Endothelial cell of umbilical vein (primary cell): ENCODE data around the gene B4GALT6. TPM values are rescaled to one million over a fixed set of nuclear protein-coding genes. Genes with fewer than 3 reads are reported as not detected.

ENCODE experiments used
- BruUV-seq: library from RNA; stranded (reverse); fragments of 400-500 nt; replicated peaks from 2 replicates; lab custom pipeline; 2021; lab: Mats Ljungman, UMichigan
- CTCF ChIA-PET: fragments of 300-600, 350-600 bp; sonication (Branson Sonifier 250); formaldehyde crosslinking; loops from one replicate; lab custom pipeline; 2021; ENCODE audit warnings: antibody characterized with exemption, inconsistent platforms; lab: Charles Lee
- POLR2A ChIA-PET: fragments of 300-600, 350-600 bp; sonication (Branson Sonifier 250); formaldehyde crosslinking; loops from one replicate; lab custom pipeline; 2021; ENCODE audit warnings: antibody characterized with exemption, inconsistent platforms; lab: Charles Lee
- DNase-seq: peaks from one replicate; pipeline ENCODE4 v3.0.0-alpha.2; 2011; ENCODE audit warnings: low read depth, low spot score
- FAIRE-seq: peaks from 2 replicates; lab custom pipeline; 2011; peaks lifted over from hg19 to GRCh38; lab: Jason Lieb, UNC
- H2AFZ ChIP-seq: 2 replicates; pipeline ENCODE4 v1.6.0; 2012; ENCODE audit warnings: low read depth, low read length, control low read depth, inconsistent platforms
- H3K27ac ChIP-seq: 2 replicates; pipeline ENCODE4 v1.5.1; 2011; ENCODE audit warnings: low read depth, mild to moderate bottlenecking, control low read depth, low read length, moderate library complexity; ENCODE audit not compliant: insufficient read depth
- H3K27me3 ChIP-seq, 2 experiments: 2 replicates each; pipeline versions ENCODE4 v1.6.0 to v1.6.1; 2011; ENCODE audit warnings: low read length in 2 of 2, mixed read lengths in 1 of 2; ENCODE audit not compliant: control insufficient read depth in 2 of 2, insufficient read depth in 2 of 2
- H3K36me3 ChIP-seq, 2 experiments: 2 replicates in 1 of 2; 3 replicates in 1 of 2; pipeline ENCODE4 v1.5.1; 2011; ENCODE audit warnings: low read length in 2 of 2, mild to moderate bottlenecking in 1 of 2, moderate library complexity in 1 of 2; ENCODE audit not compliant: control insufficient read depth in 2 of 2, insufficient read depth in 2 of 2; ENCODE audit errors: extremely low read depth in 1 of 2
- H3K4me1 ChIP-seq: 3 replicates; pipeline ENCODE4 v1.5.1; 2011; ENCODE audit warnings: mild to moderate bottlenecking, low read length; ENCODE audit not compliant: control insufficient read depth, insufficient read depth; ENCODE audit errors: extremely low read depth
- H3K4me2 ChIP-seq: 2 replicates; pipeline ENCODE4 v1.6.1; 2011; ENCODE audit warnings: low read length, control low read depth, mixed read lengths; ENCODE audit not compliant: insufficient read depth
- H3K4me3 ChIP-seq, 3 experiments: fragments of 200-600 bp in 1 of 3; sonication (generic), shearing (Covaris generic) in 1 of 3; replicated peaks in 1 of 3; 2 replicates each; pipeline ENCODE4 v1.5.1; 2011 to 2016; ENCODE audit warnings: control low read depth in 3 of 3, low read length in 3 of 3, mild to moderate bottlenecking in 2 of 3, inconsistent platforms in 1 of 3, low read depth in 1 of 3, moderate library complexity in 1 of 3; ENCODE audit not compliant: insufficient read depth in 1 of 3
- H3K79me2 ChIP-seq: 2 replicates; pipeline ENCODE4 v1.6.0; 2012; ENCODE audit warnings: low read length, inconsistent platforms; ENCODE audit not compliant: control insufficient read depth, insufficient read depth
- H3K9ac ChIP-seq: replicated peaks from 2 replicates; pipeline ENCODE3; 2011; ENCODE audit warnings: low read length, control low read depth; ENCODE audit not compliant: insufficient read depth; ENCODE audit errors: extremely low read depth
- H3K9me1 ChIP-seq: replicated peaks from 3 replicates; pipeline ENCODE4 v1.6.0; 2011; ENCODE audit warnings: mild to moderate bottlenecking, low read length; ENCODE audit not compliant: control insufficient read depth, insufficient read depth; ENCODE audit errors: extremely low read depth
- H3K9me3 ChIP-seq: replicated peaks from 2 replicates; pipeline ENCODE4 v1.5.1; 2012; ENCODE audit warnings: low read length, inconsistent platforms; ENCODE audit not compliant: control insufficient read depth, insufficient read depth
- H4K20me1 ChIP-seq: replicated peaks from 2 replicates; pipeline ENCODE3; 2011; ENCODE audit warnings: mild to moderate bottlenecking, low read length; ENCODE audit not compliant: control insufficient read depth, insufficient read depth; ENCODE audit errors: extremely low read depth
- CTCF ChIP-seq, 2 donors: IDR thresholded peaks; 1 replicate in 1 of 2; 2 replicates in 1 of 2; pipeline ENCODE4 v1.5.1; 2011; ENCODE audit warnings: low read length in 2 of 2, mild to moderate bottlenecking in 2 of 2, moderate library complexity in 2 of 2, control low read depth in 1 of 2, inconsistent platforms in 1 of 2, low read depth in 1 of 2; ENCODE audit not compliant: insufficient read depth in 1 of 2; ENCODE audit errors: extremely low read depth in 1 of 2
- EZH2 ChIP-seq: IDR thresholded peaks from 2 replicates; pipeline ENCODE4 v1.6.1; 2012; ENCODE audit warnings: borderline replicate concordance, low read depth, mild to moderate bottlenecking, moderate library complexity, low read length, inconsistent platforms; ENCODE audit not compliant: severe bottlenecking
- FOS ChIP-seq: IDR thresholded peaks from 2 replicates; pipeline ENCODE4 v1.6.1; 2011; ENCODE audit warnings: mild to moderate bottlenecking, low read length, moderate library complexity, borderline replicate concordance; ENCODE audit not compliant: insufficient read depth
- GATA2 ChIP-seq: IDR thresholded peaks from 2 replicates; pipeline ENCODE4 v1.7.0; 2011; ENCODE audit warnings: low read depth, mild to moderate bottlenecking, moderate library complexity, mixed read lengths, low read length; ENCODE audit not compliant: insufficient read length, insufficient read depth
- JUN ChIP-seq: IDR thresholded peaks from 2 replicates; pipeline ENCODE4 v1.6.1; 2011; ENCODE audit warnings: borderline replicate concordance, low read depth; ENCODE audit not compliant: insufficient read length, insufficient read depth
- MAX ChIP-seq: IDR thresholded peaks from 2 replicates; pipeline ENCODE4 v1.6.1; 2011; ENCODE audit not compliant: insufficient read depth, insufficient read length
- MYC ChIP-seq: IDR thresholded peaks from one replicate; pipeline ENCODE4 v1.6.1; 2011; ENCODE audit warnings: mild to moderate bottlenecking, low read depth, low read length
- POLR2A ChIP-seq: IDR thresholded peaks from 2 replicates; pipeline ENCODE4 v1.6.1; 2012; ENCODE audit warnings: low read depth, mild to moderate bottlenecking, control low read depth, low read length
- POLR2AphosphoS5 ChIP-seq: IDR thresholded peaks from 2 replicates; pipeline ENCODE4 v1.6.1; 2012; ENCODE audit warnings: low read depth, mild to moderate bottlenecking, control low read depth, low read length, moderate library complexity; ENCODE audit not compliant: insufficient read depth
- dilution Hi-C: fragments of 300-500 bp; cut with MboI; formaldehyde crosslinking; loops from one replicate; pipeline ENCODE4 v1.15.0; 2019; ENCODE audit warnings: low sequenced_read_pairs; ENCODE audit not compliant: extremely low pct_ligation_motif_present
- intact Hi-C: fragments of 100-400 bp; cut with micrococcal nuclease; formaldehyde crosslinking; loops from one replicate; pipeline ENCODE4 v1.10.0; 2022
- polyA plus RNA-seq, 4 experiments: library from polyadenylated mRNA; depleted of rRNA in 3 of 4; stranded (reverse) in 3 of 4; unstranded in 1 of 4; fragments of >200 nt; gene quantifications; 2 replicates each; pipeline versions ENCODE4 v1.2.1 to v1.2.3, GENCODE V29; 2011 to 2012; ENCODE audit warnings: missing spikeins in 1 of 4
- total RNA-seq: library from RNA; stranded (reverse); gene quantifications from 2 replicates; pipeline ENCODE4 v1.2.3, GENCODE V29; 2021

The B4GALT6 gene
- total and polyA plus RNA-seq, 2 donors (not counting 3 experiments of a cell fraction or from before 2014, with no cell fraction given), result 3.9 to 24.2 TPM

- BruUV-seq, result no TSS peak
These were observed 33.0 kb downstream of the B4GALT6 start for GRCh38 chr18:31651369-31651768.

More at GRCh38 chr18:31651369-31651768, 33.0 kb downstream of the B4GALT6 start:
- H3K9me3 ChIP-seq, result no peaks in the 10 kb centered on the region
- H3K27ac ChIP-seq, result no peak overlapping the region
- H3K4me3 ChIP-seq, result no peak overlapping the region
- dilution Hi-C loops, result no loop called here
- ChIA-PET POLR2A (no interaction called here), CTCF (interaction anchor here (1.2 to 1.6 kb wide), 2 partner anchors 41 to 169 kb away, joined by 3 read pairs; no protein-coding TSS in a partner anchor)
- no peaks in the 10 kb centered on the region for H3K79me2 ChIP-seq
- H3K36me3 ChIP-seq, result no peaks in the 10 kb centered on the region
- no peaks in the 10 kb centered on the region for H4K20me1 ChIP-seq
- no peak for FAIRE-seq
- peaks cover 2% of the 10 kb centered on the region for H3K9me1 ChIP-seq
- H3K4me2 ChIP-seq, result no peak overlapping the region
- H3K9ac ChIP-seq, result no peak overlapping the region
- no peak for DNase-seq
- intact Hi-C loops, result loop anchor here (2.0 kb wide), 1 partner anchor 27 kb away; no protein-coding TSS in a partner anchor
- H3K4me1 ChIP-seq, result peaks cover 13% of the 10 kb centered on the region
- no peaks in the 10 kb centered on the region for H3K27me3 ChIP-seq
- no peak overlapping the region for H2AFZ ChIP-seq
- no peak for TF ChIP-seq FOS
- TF ChIP-seq EZH2, result no peak
- no peak for TF ChIP-seq MYC
- no peak for TF ChIP-seq CTCF (IDR thresholded peaks at IDR 0.05; ENCODE audit: extremely low read depth in 1 of 2, insufficient read depth in 1 of 2, low read depth in 1 of 2, low read length in 2 of 2)
- TF ChIP-seq JUN, result no peak
- no peak for TF ChIP-seq POLR2AphosphoS5
- TF ChIP-seq MAX, result no peak
- TF ChIP-seq POLR2A, result no peak
- TF ChIP-seq GATA2, result no peak
